Fibroblast of mammary gland (primary cell): ENCODE results near the gene NTRK2.

Source experiments
- DNase-seq: peaks from one replicate; pipeline ENCODE4 v3.0.0-alpha.2; 2010; ENCODE audit warnings: low read depth
- H3K4me3 ChIP-seq: 2 replicates; pipeline ENCODE4 v1.5.1; 2011; ENCODE audit warnings: low read depth, mild to moderate bottlenecking, low read length, moderate library complexity; ENCODE audit not compliant: control insufficient read depth
- CTCF ChIP-seq: conservative IDR thresholded peaks from 2 replicates; pipeline ENCODE4 v1.5.1; 2011; ENCODE audit warnings: low read depth, low read length, inconsistent platforms; ENCODE audit not compliant: control insufficient read depth, insufficient read depth

The NTRK2 gene

DNA sequence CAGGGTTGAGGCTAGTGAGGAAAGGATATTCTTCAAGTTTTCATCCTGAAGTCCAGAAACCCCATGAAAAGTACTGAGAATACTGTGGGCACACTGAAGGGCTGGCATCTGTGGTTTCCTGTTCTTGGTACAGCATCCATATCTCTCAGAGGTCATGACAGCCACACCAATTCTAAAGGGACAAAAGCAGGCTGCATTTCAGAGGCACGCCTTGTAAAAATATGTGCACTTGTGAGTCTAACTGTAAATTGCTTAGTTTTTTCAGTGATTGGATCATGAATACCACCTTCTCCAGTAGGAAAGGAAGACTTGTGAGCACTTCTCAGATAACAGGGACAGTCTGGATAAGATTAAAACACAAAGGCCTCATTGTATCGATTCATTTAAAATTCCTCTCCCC lies 230.9 kb downstream of the NTRK2 start:
- no peak overlapping the region for H3K4me3 ChIP-seq
- no peak for DNase-seq
- no peak for TF ChIP-seq CTCF

GRCh38 chr9:84903963-84904362 lies 234.4 kb downstream of the NTRK2 start:
- no peak for DNase-seq
- no peak for TF ChIP-seq CTCF

DNA sequence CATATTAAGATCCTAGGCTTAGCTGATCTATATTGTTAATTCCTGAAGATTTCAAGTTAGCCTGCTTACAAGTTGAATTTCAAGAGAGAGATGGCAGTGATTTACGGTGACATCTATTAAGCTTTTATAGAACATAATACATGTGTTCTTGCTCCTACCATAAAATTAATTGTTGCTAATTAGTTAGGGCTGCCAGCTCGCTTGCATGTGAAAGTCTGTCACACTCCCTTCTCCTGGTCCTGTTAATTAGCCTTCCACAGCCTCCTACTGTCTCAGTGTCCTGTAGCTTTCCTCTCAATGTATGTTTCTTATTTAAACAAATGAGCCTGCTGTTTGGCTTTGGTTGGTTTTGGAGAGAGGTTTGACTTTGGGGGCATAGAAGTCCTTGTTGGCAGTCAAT lies 247.2 kb downstream of the NTRK2 start:
- H3K4me3 ChIP-seq: no peak overlapping the region

More at GRCh38 chr9:84903963-84904362, 234.4 kb downstream of the NTRK2 start:
- no peak overlapping the region for H3K4me3 ChIP-seq

DNA sequence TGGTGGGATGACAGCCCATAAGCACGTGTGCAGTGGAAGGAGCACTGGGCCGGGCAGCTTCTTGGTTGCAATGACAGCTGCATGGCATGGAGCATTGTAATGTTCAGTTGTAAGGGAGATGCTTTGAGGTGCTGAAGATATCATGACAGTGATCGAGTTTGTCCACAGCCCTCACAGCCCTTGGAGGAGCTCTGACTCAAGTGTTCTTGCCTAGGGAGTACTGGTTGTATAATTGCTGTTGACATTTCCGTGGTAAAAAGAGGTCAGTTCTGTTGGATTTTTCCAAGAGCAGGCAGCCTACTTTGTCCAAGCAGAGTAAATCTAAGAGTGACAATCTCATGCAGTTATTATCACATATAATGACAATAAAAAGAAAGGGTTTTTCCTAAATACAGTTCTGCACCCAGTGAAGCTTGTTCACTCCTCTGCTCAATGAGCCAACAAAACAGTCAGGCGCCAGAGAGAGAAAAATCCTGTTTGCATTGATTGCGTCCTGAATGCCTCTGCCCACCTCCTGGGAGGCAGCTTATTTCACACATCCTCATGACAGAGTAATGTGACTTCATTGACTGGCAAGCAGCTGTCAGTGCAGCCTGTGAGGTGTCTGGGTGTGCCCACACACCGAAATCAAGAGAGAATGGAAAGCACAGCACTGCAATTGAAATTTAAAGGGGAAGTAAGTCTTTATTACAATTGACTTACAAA lies 248.0 kb downstream of the NTRK2 start:
- H3K4me3 ChIP-seq: no peak overlapping the region
- no peak for TF ChIP-seq CTCF
- DNase-seq: no peak

More for the DNA sequence above, 247.2 kb downstream of the NTRK2 start:
- TF ChIP-seq CTCF: no peak
- DNase-seq: no peak

- no peak for DNase-seq
- TF ChIP-seq CTCF: no peak
- no peak overlapping the region for H3K4me3 ChIP-seq
Measured at GRCh38 chr9:84919440-84919839, 249.9 kb downstream of the NTRK2 start.

DNA sequence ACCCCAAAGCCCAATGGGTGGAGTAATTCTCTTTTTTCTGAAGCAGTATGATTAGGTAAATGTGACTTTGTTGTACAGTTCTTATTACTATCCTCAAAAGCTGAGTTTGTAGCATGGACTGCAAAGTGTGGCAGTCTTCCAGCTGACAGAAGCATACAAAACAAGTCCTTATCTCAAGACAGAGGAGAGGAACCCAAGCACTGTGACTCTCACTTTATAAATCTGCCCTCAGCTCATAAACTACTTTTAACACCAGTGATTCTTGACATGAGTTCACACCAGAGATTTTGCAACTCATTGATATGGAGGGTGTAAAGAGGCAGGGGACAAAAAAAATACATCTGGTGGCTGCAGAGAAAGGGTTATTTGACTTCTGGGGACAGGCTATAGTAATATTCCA lies 251.6 kb downstream of the NTRK2 start:
- no peak for TF ChIP-seq CTCF
- no peak overlapping the region for H3K4me3 ChIP-seq
- DNase-seq: no peak
